Measurements from ENCODE around the gene ATAD1. TPM values are rescaled to one million over a fixed set of nuclear protein-coding genes. Genes with fewer than 3 reads are reported as not detected.

ATAD1 gene
- total and polyA plus RNA-seq, 2 of the 4 experiments (the other 2 are of a cell fraction): 12.7 to 21.9 TPM

DNA sequence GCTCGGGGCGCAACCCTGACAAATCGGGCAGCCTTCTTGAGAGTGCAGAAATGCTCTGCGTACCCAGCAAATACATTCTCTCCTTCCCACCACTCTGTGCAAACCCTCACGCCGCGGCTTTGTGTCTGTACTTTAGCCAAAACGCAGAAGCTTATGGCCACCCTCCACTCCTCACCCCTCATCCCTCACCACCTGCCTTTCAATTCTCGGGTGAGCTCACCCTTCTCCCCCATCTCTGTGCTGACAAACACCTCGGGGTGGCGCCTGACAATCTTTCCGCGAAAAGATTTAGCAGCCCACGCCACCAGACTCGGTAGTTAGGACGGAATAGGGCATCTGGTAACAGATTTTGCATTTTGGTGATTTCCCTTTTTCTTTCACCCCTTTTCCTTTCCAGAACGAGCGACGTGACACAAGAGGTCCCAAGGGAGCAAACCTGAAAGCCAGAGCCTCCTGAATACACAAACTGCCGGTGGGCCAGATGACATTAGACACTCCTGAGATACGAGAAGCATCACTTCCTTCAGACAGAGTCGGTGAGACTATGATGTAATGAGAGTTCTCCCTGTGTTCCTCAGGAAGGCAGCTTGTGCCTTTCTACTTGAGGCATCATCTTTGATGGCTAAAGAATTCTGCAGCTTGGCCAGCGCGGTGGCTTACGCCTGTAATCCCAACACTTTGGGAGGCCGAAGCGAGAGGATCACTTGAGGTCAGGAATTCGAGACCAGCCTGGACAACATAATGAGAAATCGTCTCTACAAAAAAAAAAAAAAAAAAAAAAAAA is 671 bp upstream of the ATAD1 start:
- DNase-seq: peak; percentile 43
- intact Hi-C loops (cut with micrococcal nuclease): no loop called here
- Histone ChIP-seq H3K4me2 (ENCODE audit: low read depth, low read length) (peak overlapping the region; percentile 82), H2AFZ (replicated peaks; ENCODE audit: low read length, poor library complexity) (peak overlapping the region; percentile 99), H3K23ac (ENCODE audit: low read depth, low read length) (peak overlapping the region; percentile 59), H4K20me1 (ENCODE audit: insufficient read depth, low read length) (no peaks in the 10 kb centered on the region; the same call in 1 of the 2 replicates), H3K9me3 (ENCODE audit: control insufficient read depth, insufficient read depth, low read length) (no peaks in the 10 kb centered on the region), H2AK5ac (ENCODE audit: low read depth, low read length) (peak overlapping the region; percentile 8; the same call in 1 of the 2 replicates), H4K5ac (ENCODE audit: low read depth, low read length) (peak overlapping the region; percentile 65), H3K4me1 (ENCODE audit: control insufficient read depth, insufficient read depth, low read length) (no peaks in the 10 kb centered on the region), H4K91ac (ENCODE audit: insufficient read depth, low read depth, low read length) (peak overlapping the region; percentile 55), H3K56ac (ENCODE audit: extremely low read depth, insufficient read depth, low read length) (no peak overlapping the region), H3K14ac (replicated peaks; ENCODE audit: low read depth, low read length) (peak overlapping the region; percentile 59), H3K27ac (ENCODE audit: insufficient read depth, low read length) (peak overlapping the region; percentile 28; the same call in 1 of the 2 replicates), H2BK5ac (ENCODE audit: low read depth, low read length, poor library complexity, severe bottlenecking) (peak overlapping the region; percentile 19), H3K36me3 (ENCODE audit: control insufficient read depth, insufficient read depth, low read length) (no peaks in the 10 kb centered on the region), H3K4me3 (ENCODE audit: insufficient read depth, low read depth, low read length) (peak overlapping the region; percentile 84), H3K79me1 (ENCODE audit: low read depth in 1 of 2, low read length in 2 of 2) (peaks cover 4 to 20% of the 10 kb centered on the region in 2 experiments; a peak in 2 of 4 replicates), H4K8ac (ENCODE audit: low read depth in 2 of 2, low read length in 2 of 2) (peak overlapping the region; percentile 75 to 91), H2BK15ac (ENCODE audit: low read depth, low read length) (peak overlapping the region; percentile 22; the same call in 1 of the 3 replicates), H3K27me3 (ENCODE audit: control insufficient read depth, insufficient read depth, low read length) (no peaks in the 10 kb centered on the region), H3K9ac (ENCODE audit: low read depth, low read length) (peak overlapping the region; percentile 72), H2BK120ac (ENCODE audit: low read depth, low read length) (no peak overlapping the region; the same call in 1 of the 2 replicates), H3K18ac (ENCODE audit: low read depth, low read length) (no peak overlapping the region), H3K9me1 (ENCODE audit: insufficient read depth, low read length) (no peaks in the 10 kb centered on the region; the same call in 1 of the 2 replicates), H2AK9ac (replicated peaks; ENCODE audit: low read depth, low read length, poor library complexity) (peak overlapping the region; percentile 57), H2BK20ac (ENCODE audit: low read depth, low read length) (no peak overlapping the region), H3K4ac (ENCODE audit: low read depth, low read length) (peak overlapping the region; percentile 53)
- dilution Hi-C loops (cut with HindIII; ENCODE audit: low sequenced_read_pairs, unreplicated experiment): no loop called here
- CTCF ChIA-PET: interaction anchor here (0.6 kb wide), 1 partner anchor 24 kb away, joined by 3 read pairs; no protein-coding TSS in a partner anchor
- POLR2A ChIA-PET (ENCODE audit: unreplicated experiment): no interaction called here
- 0% methylated on average over 14 of the region's 29 CpGs; no CpG with 5 or more reads in 1 of the 2 experiments for WGBS, 2 experiments (ENCODE audit: extremely low coverage in 2 of 2, insufficient read length in 1 of 2)
- ATAC-seq (ENCODE audit: low read depth): peak; percentile 56
- BruUV-seq (replicated peaks): no TSS peak
- peak; percentile 24; the same call in 1 of the 2 replicates for TF ChIP-seq CEBPB (IDR thresholded peaks at IDR 0.05; ENCODE audit: low read depth, low read length)
- TF ChIP-seq USF2 (IDR thresholded peaks at IDR 0.05; ENCODE audit: low read depth, low read length): no peak
- TF ChIP-seq RAD21 (IDR thresholded peaks at IDR 0.05; ENCODE audit: low read length): peak; percentile 12; the same call in 1 of the 2 replicates
- in situ Hi-C loops (cut with MboI; ENCODE audit: low sequenced_read_pairs): no loop called here

All from IMR-90 (cell line).